Measurements from ENCODE around the gene STK32C. TPM values are rescaled to one million over a fixed set of nuclear protein-coding genes. Genes with fewer than 3 reads are reported as not detected.

The STK32C gene
- total RNA-seq, 1 experiment from 2014 or later: 16.5 TPM

- ChIA-PET CTCF (no interaction called here), POLR2A (ENCODE audit: low non-redundant PET) (no interaction called here)
- no peaks in the 10 kb centered on the region for H3K9me3 ChIP-seq (ENCODE audit: low read depth, low read length, poor library complexity, severe bottlenecking)
- no peak overlapping the region for H3K27ac ChIP-seq (ENCODE audit: low read depth, low read length, poor library complexity, severe bottlenecking)
- no peaks in the 10 kb centered on the region for H3K27me3 ChIP-seq (replicated peaks; ENCODE audit: insufficient read depth, low read depth, low read length, poor library complexity)
- H3K36me3 ChIP-seq (ENCODE audit: insufficient read depth, low read length, poor library complexity, severe bottlenecking): no peaks in the 10 kb centered on the region
- BruUV-seq (replicated peaks): no TSS peak
- intact Hi-C loops (cut with micrococcal nuclease; ENCODE audit: unreplicated experiment): no loop called here
- H3K4me1 ChIP-seq (ENCODE audit: insufficient read depth, low read length, poor library complexity, severe bottlenecking): no peaks in the 10 kb centered on the region
- TF ChIP-seq EZH2 (IDR thresholded peaks at IDR 0.05; ENCODE audit: borderline replicate concordance, low read depth, low read length, poor library complexity, severe bottlenecking) (no peak), CTCF (conservative IDR thresholded peaks at IDR 0.05; ENCODE audit: low read depth, low read length) (no peak)
- H3K4me3 ChIP-seq (ENCODE audit: low read depth, low read length, poor library complexity, severe bottlenecking): no peak overlapping the region
- DNase-seq (ENCODE audit: low spot score): no peak
These were observed 148.9 kb downstream of the STK32C start for GRCh38 chr10:132158823-132159222.

- intact Hi-C loops (cut with micrococcal nuclease; ENCODE audit: unreplicated experiment): no loop called here
- no peaks in the 10 kb centered on the region for H3K4me1 ChIP-seq (ENCODE audit: insufficient read depth, low read length, poor library complexity, severe bottlenecking)
- no peaks in the 10 kb centered on the region for H3K9me3 ChIP-seq (ENCODE audit: low read depth, low read length, poor library complexity, severe bottlenecking)
- DNase-seq (ENCODE audit: low spot score): no peak
- H3K4me3 ChIP-seq (ENCODE audit: low read depth, low read length, poor library complexity, severe bottlenecking): no peak overlapping the region
- POLR2A ChIA-PET (ENCODE audit: low non-redundant PET): no interaction called here
- H3K27ac ChIP-seq (ENCODE audit: low read depth, low read length, poor library complexity, severe bottlenecking): no peak overlapping the region
- no peaks in the 10 kb centered on the region for H3K36me3 ChIP-seq (ENCODE audit: insufficient read depth, low read length, poor library complexity, severe bottlenecking)
- TF ChIP-seq EZH2 (IDR thresholded peaks at IDR 0.05; ENCODE audit: borderline replicate concordance, low read depth, low read length, poor library complexity, severe bottlenecking) (no peak), CTCF (conservative IDR thresholded peaks at IDR 0.05; ENCODE audit: low read depth, low read length) (no peak)
- H3K27me3 ChIP-seq (replicated peaks; ENCODE audit: insufficient read depth, low read depth, low read length, poor library complexity): no peaks in the 10 kb centered on the region
- CTCF ChIA-PET: no interaction called here
- BruUV-seq (replicated peaks): no TSS peak
These were observed 149.5 kb downstream of the STK32C start for GRCh38 chr10:132158122-132158741.

Other genes with a start within 250 kb of the STK32C start
- 2.0 and 2.8 TPM in 2 replicates for gene JAKMIP3, start 242.0 kb downstream of the STK32C start, total RNA-seq (2021)
- 13.1 and 18.2 TPM in 2 replicates for gene DPYSL4, start 121.0 kb downstream of the STK32C start, total RNA-seq (2021)
- 11.5 and 12.2 TPM in 2 replicates for gene LRRC27, start 24.2 kb upstream of the STK32C start, total RNA-seq (2021)
- 18.6 and 21.2 TPM in 2 replicates for gene PWWP2B, start 89.2 kb upstream of the STK32C start, total RNA-seq (2021)
- gene INPP5A, start 229.8 kb upstream of the STK32C start, total RNA-seq (2021): 21.2 and 21.8 TPM in 2 replicates

All from A673 (cell line).